Thoracic aorta (tissue), 2 donors: Measurements from ENCODE around the gene CTNNBIP1. TPM values are rescaled to one million over a fixed set of nuclear protein-coding genes. Genes with fewer than 3 reads are reported as not detected.

ENCODE experiments used
- ATAC-seq: fragments of 150-250 bp; one replicate; pipeline ENCODE4 v1.8.0; 2017; ENCODE audit warnings: low read depth; ENCODE audit not compliant: insufficient number of reproducible peaks, low FRiP score
- DNase-seq: peaks from one replicate; pipeline ENCODE4 v3.0.0-alpha.2; 2020; ENCODE audit warnings: low spot score
- H3K27ac ChIP-seq, 2 donors: fragments of 200-600 bp; sonication (generic); 1 replicate in 1 of 2; 2 replicates in 1 of 2; pipeline ENCODE4 v1.5.1; 2016; ENCODE audit warnings: mild to moderate bottlenecking in 2 of 2, moderate library complexity in 2 of 2
- H3K27me3 ChIP-seq: fragments of 200-600 bp; sonication (generic); replicated peaks from 2 replicates; pipeline ENCODE4 v1.6.0; 2016; ENCODE audit warnings: mild to moderate bottlenecking; ENCODE audit not compliant: insufficient read depth
- H3K36me3 ChIP-seq: fragments of 200-600 bp; sonication (generic); one replicate; pipeline ENCODE4 v1.5.1; 2016
- H3K4me1 ChIP-seq, 2 donors: fragments of 200-600 bp; sonication (generic); 1 replicate in 1 of 2; 2 replicates in 1 of 2; pipeline versions ENCODE4 v1.5.1 to v1.6.0; 2016; ENCODE audit warnings: low read depth in 2 of 2, mild to moderate bottlenecking in 1 of 2; ENCODE audit not compliant: control insufficient read depth in 1 of 2
- H3K4me3 ChIP-seq: fragments of 200-600 bp; sonication (generic); 2 replicates; pipeline ENCODE4 v1.5.1; 2016; ENCODE audit warnings: mild to moderate bottlenecking
- H3K9me3 ChIP-seq: fragments of 200-600 bp; sonication (generic); 2 replicates; pipeline ENCODE4 v1.5.1; 2016
- total RNA-seq, 2 donors: library from RNA; depleted of rRNA; stranded (reverse); fragments of >200 nt; gene quantifications; one replicate each; pipeline versions ENCODE4 v1.1.0 to v1.2.3, GENCODE V29; 2016
- TF ChIP-seq, protein P1 (sequence below): fragments of 200-600 bp; sonication (generic); IDR thresholded peaks from one replicate; pipeline ENCODE4 v1.5.1; 2019; ENCODE audit warnings: antibody characterized with exemption

The CTNNBIP1 gene
- total RNA-seq, 2 donors from 2014 or later, result 13.4 to 22.3 TPM

GRCh38 chr1:9863371-9863770 lies 46.7 kb downstream of the CTNNBIP1 start:
- Histone ChIP-seq H3K27me3 (no peaks in the 10 kb centered on the region), H3K4me3 (no peak overlapping the region), H3K4me1 (no peaks in the 10 kb centered on the region), H3K27ac (no peak overlapping the region), H3K36me3 (peaks cover 3% of the 10 kb centered on the region), H3K9me3 (no peaks in the 10 kb centered on the region)
- TF ChIP-seq, protein P1, sequence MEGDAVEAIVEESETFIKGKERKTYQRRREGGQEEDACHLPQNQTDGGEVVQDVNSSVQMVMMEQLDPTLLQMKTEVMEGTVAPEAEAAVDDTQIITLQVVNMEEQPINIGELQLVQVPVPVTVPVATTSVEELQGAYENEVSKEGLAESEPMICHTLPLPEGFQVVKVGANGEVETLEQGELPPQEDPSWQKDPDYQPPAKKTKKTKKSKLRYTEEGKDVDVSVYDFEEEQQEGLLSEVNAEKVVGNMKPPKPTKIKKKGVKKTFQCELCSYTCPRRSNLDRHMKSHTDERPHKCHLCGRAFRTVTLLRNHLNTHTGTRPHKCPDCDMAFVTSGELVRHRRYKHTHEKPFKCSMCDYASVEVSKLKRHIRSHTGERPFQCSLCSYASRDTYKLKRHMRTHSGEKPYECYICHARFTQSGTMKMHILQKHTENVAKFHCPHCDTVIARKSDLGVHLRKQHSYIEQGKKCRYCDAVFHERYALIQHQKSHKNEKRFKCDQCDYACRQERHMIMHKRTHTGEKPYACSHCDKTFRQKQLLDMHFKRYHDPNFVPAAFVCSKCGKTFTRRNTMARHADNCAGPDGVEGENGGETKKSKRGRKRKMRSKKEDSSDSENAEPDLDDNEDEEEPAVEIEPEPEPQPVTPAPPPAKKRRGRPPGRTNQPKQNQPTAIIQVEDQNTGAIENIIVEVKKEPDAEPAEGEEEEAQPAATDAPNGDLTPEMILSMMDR, result no peak
- DNase-seq, result no peak
- ATAC-seq, result no peak

GRCh38 chr1:9861360-9861759 lies 48.7 kb downstream of the CTNNBIP1 start:
- H3K4me3 ChIP-seq, result no peak overlapping the region
- H3K36me3 ChIP-seq, result peaks cover 3% of the 10 kb centered on the region
- no peaks in the 10 kb centered on the region for H3K27me3 ChIP-seq
- ATAC-seq (no peak), DNase-seq (no peak)
- TF ChIP-seq, protein P1, result no peak
- H3K4me1 ChIP-seq, result no peaks in the 10 kb centered on the region
- H3K9me3 ChIP-seq, result no peaks in the 10 kb centered on the region
- no peak overlapping the region for H3K27ac ChIP-seq

DNA sequence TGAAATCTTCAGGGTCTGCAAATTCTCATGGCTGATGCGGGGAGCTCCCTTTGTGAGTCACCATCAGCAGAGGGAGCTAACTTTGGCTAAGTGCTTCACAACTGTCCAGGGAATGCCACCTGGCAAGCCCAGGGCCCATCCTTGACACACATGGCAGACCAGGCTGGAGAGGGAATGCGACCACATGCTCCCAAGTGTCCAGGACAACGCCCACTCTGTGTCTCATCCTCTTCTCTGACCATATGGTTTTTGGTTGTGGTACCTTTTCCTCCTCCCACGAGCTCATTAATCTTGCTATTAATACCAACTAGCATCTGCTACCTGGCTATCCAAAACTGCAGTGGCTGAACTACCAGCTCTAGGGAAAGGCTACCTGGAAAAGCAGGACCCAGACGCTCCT lies 49.2 kb downstream of the CTNNBIP1 start:
- Histone ChIP-seq H3K4me3 (no peak overlapping the region), H3K27me3 (no peaks in the 10 kb centered on the region), H3K9me3 (no peaks in the 10 kb centered on the region), H3K36me3 (peaks cover 3% of the 10 kb centered on the region), H3K27ac (no peak overlapping the region), H3K4me1 (no peaks in the 10 kb centered on the region)
- DNase-seq, result no peak
- ATAC-seq, result no peak
- TF ChIP-seq, protein P1, result no peak

GRCh38 chr1:9859281-9860014 lies 50.6 kb downstream of the CTNNBIP1 start:
- DNase-seq (no peak), ATAC-seq (no peak)
- peaks cover 3% of the 10 kb centered on the region for H3K36me3 ChIP-seq
- no peak overlapping the region for H3K4me3 ChIP-seq
- no peaks in the 10 kb centered on the region for H3K27me3 ChIP-seq
- no peaks in the 10 kb centered on the region for H3K4me1 ChIP-seq
- TF ChIP-seq, protein P1, result no peak
- no peak overlapping the region for H3K27ac ChIP-seq
- H3K9me3 ChIP-seq, result no peaks in the 10 kb centered on the region

DNA sequence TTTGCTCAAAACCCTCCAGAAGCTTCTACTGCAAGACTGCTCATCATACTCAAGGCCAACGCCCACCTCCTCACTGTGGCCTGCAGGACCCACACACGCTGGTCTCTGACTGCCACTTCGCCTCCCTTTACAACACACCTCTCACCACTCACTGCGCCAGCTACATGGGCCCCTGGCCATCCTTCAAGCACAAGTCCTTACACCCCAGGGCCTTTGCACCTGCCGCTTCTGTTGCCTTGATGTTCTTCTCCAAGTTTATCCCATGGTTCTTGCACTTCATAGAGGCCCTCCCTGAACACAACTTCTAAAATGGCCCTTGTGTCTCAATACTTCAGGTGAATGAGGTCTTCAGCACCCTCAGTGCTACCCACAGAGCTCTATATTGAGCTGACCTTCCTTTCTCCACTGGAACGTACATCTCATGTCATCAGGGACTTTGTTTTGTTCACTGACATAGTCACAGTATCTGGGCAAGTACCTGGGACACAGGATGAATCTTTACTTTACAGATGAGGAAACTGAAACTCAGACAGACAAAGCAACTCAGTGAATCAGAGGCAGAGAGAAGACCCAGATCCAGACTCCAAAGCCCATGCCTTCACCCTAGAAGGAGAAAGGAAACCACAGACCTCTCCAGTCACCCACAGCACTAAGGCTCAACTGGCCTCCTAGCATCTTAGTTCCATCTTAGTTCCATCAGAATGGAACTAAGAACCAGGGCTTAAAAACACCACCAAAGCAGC lies 51.6 kb downstream of the CTNNBIP1 start:
- no peak for DNase-seq
- Histone ChIP-seq H3K36me3 (peaks cover 4% of the 10 kb centered on the region), H3K27ac (no peak overlapping the region), H3K4me3 (no peak overlapping the region), H3K9me3 (peaks cover 4% of the 10 kb centered on the region), H3K27me3 (no peaks in the 10 kb centered on the region), H3K4me1 (no peaks in the 10 kb centered on the region)
- TF ChIP-seq, protein P1, result no peak
- no peak for ATAC-seq
